Transverse colon (tissue), 4 donors: Measurements from ENCODE around the gene ATG7. TPM values are rescaled to one million over a fixed set of nuclear protein-coding genes. Genes with fewer than 3 reads are reported as not detected.

Experiments used
- DNase-seq: peaks from one replicate; pipeline ENCODE4 v3.0.0-alpha.2; 2019
- H3K27ac ChIP-seq, 4 donors: fragments of 200-600 bp; sonication (generic); 2 replicates each; pipeline ENCODE4 v1.5.1; 2016 to 2018; ENCODE audit warnings: inconsistent platforms in 4 of 4
- H3K27me3 ChIP-seq: fragments of 200-600 bp; sonication (generic); 2 replicates; pipeline ENCODE4 v1.5.1; 2017; ENCODE audit warnings: inconsistent platforms
- H3K36me3 ChIP-seq, 4 donors: fragments of 200-600 bp; sonication (generic); 2 replicates each; pipeline ENCODE4 v1.5.1; 2017 to 2019; ENCODE audit warnings: inconsistent platforms in 4 of 4
- H3K4me1 ChIP-seq, 4 donors: fragments of 200-600 bp; sonication (generic); 2 replicates each; pipeline ENCODE4 v1.5.1; 2017 to 2020; ENCODE audit warnings: inconsistent platforms in 4 of 4
- H3K4me3 ChIP-seq, 4 donors: fragments of 200-600 bp; sonication (generic); 1 replicate in 1 of 4; 2 replicates in 3 of 4; pipeline versions ENCODE4 v1.5.1 to v1.6.1; 2017 to 2019; ENCODE audit warnings: inconsistent platforms in 4 of 4
- H3K9me3 ChIP-seq, 2 donors: fragments of 200-600 bp; sonication (generic); 2 replicates each; pipeline ENCODE4 v1.5.1; 2017 to 2019; ENCODE audit warnings: inconsistent platforms in 2 of 2
- CTCF ChIP-seq, 5 experiments: fragments of 200-600 bp in 3 of 5; fragments of 450-650 bp in 2 of 5; sonication (generic) in 3 of 5; IDR thresholded peaks; 1 replicate in 2 of 5; 2 replicates in 3 of 5; pipeline ENCODE4 v1.5.1; 2016 to 2017; ENCODE audit warnings: antibody characterized with exemption in 5 of 5, inconsistent platforms in 3 of 5, mild to moderate bottlenecking in 2 of 5, moderate library complexity in 1 of 5
- EP300 ChIP-seq: sonication (generic); formaldehyde crosslinking; IDR thresholded peaks from one replicate; pipeline ENCODE4 v1.6.1; 2017; ENCODE audit warnings: antibody characterized with exemption, low read depth
- POLR2A ChIP-seq: fragments of 450-650 bp; IDR thresholded peaks from one replicate; pipeline ENCODE4 v1.6.1; 2016; ENCODE audit warnings: antibody characterized with exemption, mild to moderate bottlenecking, moderate library complexity
- POLR2AphosphoS5 ChIP-seq, 3 donors: sonication (generic); formaldehyde crosslinking; IDR thresholded peaks; one replicate each; pipeline ENCODE4 v1.6.1; 2016; ENCODE audit warnings: antibody characterized with exemption in 3 of 3
- WGBS, 2 donors: methylation state at CpG; one replicate each; pipeline ENCODE4 v1.1.5; 2018; ENCODE audit warnings: low coverage in 1 of 2; 5-methylcytosine and 5-hydroxymethylcytosine counted together
- in situ Hi-C, 4 donors: fragments of 200-750 bp; cut with MboI; loops; one replicate each; pipeline versions ENCODE4 v1.15.0 to v1.15.1; 2017; ENCODE audit warnings: low sequenced_read_pairs in 3 of 4, low pct_ligation_motif_present in 1 of 4, low pct_unique_long_range_greater_than_20kb in 1 of 4
- intact Hi-C: fragments of 100-400 bp; cut with DNase I; formaldehyde crosslinking; loops from one replicate; pipeline ENCODE4 v1.15.1; 2023; ENCODE audit warnings: low total_unique reads
- total RNA-seq, 4 donors: library from RNA; depleted of rRNA; stranded (reverse); fragments of >200 nt; gene quantifications; one replicate each; pipeline ENCODE4 v1.1.0, GENCODE V29; 2016

The ATG7 gene
- total RNA-seq, 4 donors from 2014 or later: 44.5 to 122 (median 75.0) TPM

- no peaks in the 10 kb centered on the region for H3K9me3 ChIP-seq
- in situ Hi-C loops (loop anchor here (5.0 to 25.0 kb wide), 6 partner anchors 131 to 431 kb away; no protein-coding TSS in a partner anchor), intact Hi-C loops (no loop called here)
- no peak overlapping the region for H3K4me3 ChIP-seq
- no peaks in the 10 kb centered on the region for H3K27me3 ChIP-seq
- H3K27ac ChIP-seq: no peak overlapping the region
- 79 to 94% methylated on average over 4 of the region's 4 CpGs for WGBS, 2 donors
- no peaks in the 10 kb centered on the region for H3K36me3 ChIP-seq
- no peak for DNase-seq
- TF ChIP-seq EP300: no peak
- no peak for TF ChIP-seq POLR2A
- TF ChIP-seq POLR2AphosphoS5 (IDR thresholded peaks at IDR 0.05): no peak
- no peak for TF ChIP-seq CTCF (IDR thresholded peaks at IDR 0.05)
- peaks cover 7 to 21% (median 12%) of the 10 kb centered on the region in 4 donors for H3K4me1 ChIP-seq
These were observed 109.4 kb downstream of the ATG7 start for GRCh38 chr3:11381563-11381962.

- peaks cover 10 to 28% (median 17%) of the 10 kb centered on the region in 4 donors for H3K4me1 ChIP-seq
- in situ Hi-C loops: loop anchor here (5.0 to 25.0 kb wide), 6 partner anchors 130 to 430 kb away; no protein-coding TSS in a partner anchor
- no peaks in the 10 kb centered on the region for H3K27me3 ChIP-seq
- WGBS, 2 donors: 89 to 90% methylated on average over 8 of the region's 8 CpGs
- TF ChIP-seq EP300 (no peak), POLR2A (no peak), CTCF (IDR thresholded peaks at IDR 0.05) (no peak), POLR2AphosphoS5 (IDR thresholded peaks at IDR 0.05) (no peak)
- no peaks in the 10 kb centered on the region for H3K36me3 ChIP-seq
- no peaks in the 10 kb centered on the region for H3K9me3 ChIP-seq
- intact Hi-C loops: no loop called here
- no peak overlapping the region for H3K27ac ChIP-seq
- DNase-seq: no peak
- H3K4me3 ChIP-seq: no peak overlapping the region
These were observed 110.0 kb downstream of the ATG7 start for GRCh38 chr3:11382146-11382745.

- TF ChIP-seq CTCF (IDR thresholded peaks at IDR 0.05): no peak
- TF ChIP-seq POLR2A: no peak
- no peak for TF ChIP-seq EP300
- no peak for TF ChIP-seq POLR2AphosphoS5 (IDR thresholded peaks at IDR 0.05)
- H3K4me1 ChIP-seq: peaks cover 10 to 29% (median 17%) of the 10 kb centered on the region in 4 donors
- 89 to 100% methylated on average over 1 to 2 of the region's 2 CpGs for WGBS, 2 donors
- no peaks in the 10 kb centered on the region for H3K9me3 ChIP-seq
- no peak for DNase-seq
- in situ Hi-C loops (loop anchor here (5.0 to 25.0 kb wide), 6 partner anchors 128 to 428 kb away; no protein-coding TSS in a partner anchor), intact Hi-C loops (no loop called here)
- H3K27ac ChIP-seq: no peak overlapping the region
- no peaks in the 10 kb centered on the region for H3K27me3 ChIP-seq
- no peak overlapping the region for H3K4me3 ChIP-seq
- H3K36me3 ChIP-seq: no peaks in the 10 kb centered on the region
These were observed 111.9 kb downstream of the ATG7 start for GRCh38 chr3:11384074-11384473.

GRCh38 chr3:11385326-11385725 lies 113.1 kb downstream of the ATG7 start:
- intact Hi-C loops: no loop called here
- H3K27me3 ChIP-seq: no peaks in the 10 kb centered on the region
- no peaks in the 10 kb centered on the region for H3K36me3 ChIP-seq
- DNase-seq: no peak
- 93% methylated on average over 1 of the region's 1 CpG; no CpG with 5 or more reads in 1 of the 2 donors for WGBS, 2 donors
- H3K27ac ChIP-seq: no peak overlapping the region
- no peaks in the 10 kb centered on the region for H3K9me3 ChIP-seq
- in situ Hi-C loops: loop anchor here (5.0 to 25.0 kb wide), 5 partner anchors 127 to 427 kb away; no protein-coding TSS in a partner anchor
- peaks cover 10 to 22% (median 17%) of the 10 kb centered on the region in 4 donors for H3K4me1 ChIP-seq
- H3K4me3 ChIP-seq: no peak overlapping the region
- no peak for TF ChIP-seq EP300
- no peak for TF ChIP-seq POLR2A
- TF ChIP-seq POLR2AphosphoS5 (IDR thresholded peaks at IDR 0.05): no peak
- TF ChIP-seq CTCF (IDR thresholded peaks at IDR 0.05): no peak
